Glutamatergic neuron (in vitro differentiated cells): ENCODE results near the gene FARS2. TPM values are rescaled to one million over a fixed set of nuclear protein-coding genes. Genes with fewer than 3 reads are reported as not detected.

ENCODE experiments used
- DNase-seq: peaks from one replicate; pipeline ENCODE4 v3.0.0; 2022
- H3K27ac Mint-ChIP-seq: one replicate; pipeline ENCODE4 v1.8.0; 2020; ENCODE audit warnings: mild to moderate bottlenecking, mixed read lengths, inconsistent platforms; ENCODE audit not compliant: unreplicated experiment
- H3K27me3 Mint-ChIP-seq: one replicate; pipeline ENCODE4 v1.8.0; 2020; ENCODE audit warnings: mild to moderate bottlenecking, moderate library complexity, mixed read lengths, inconsistent platforms; ENCODE audit not compliant: unreplicated experiment
- H3K36me3 Mint-ChIP-seq: one replicate; pipeline ENCODE4 v1.8.0; 2020; ENCODE audit warnings: mild to moderate bottlenecking, mixed read lengths, inconsistent platforms; ENCODE audit not compliant: unreplicated experiment
- H3K4me1 Mint-ChIP-seq: one replicate; pipeline ENCODE4 v1.8.0; 2020; ENCODE audit warnings: mild to moderate bottlenecking, low read depth, mixed read lengths, inconsistent platforms; ENCODE audit not compliant: unreplicated experiment
- H3K4me3 Mint-ChIP-seq: one replicate; pipeline ENCODE4 v1.8.0; 2020; ENCODE audit warnings: mild to moderate bottlenecking, mixed read lengths, inconsistent platforms; ENCODE audit not compliant: unreplicated experiment
- H3K9me3 Mint-ChIP-seq: one replicate; pipeline ENCODE4 v1.8.0; 2020; ENCODE audit warnings: mild to moderate bottlenecking, moderate library complexity, mixed read lengths, inconsistent platforms; ENCODE audit not compliant: unreplicated experiment
- total RNA-seq: library from RNA; stranded (reverse); fragmentation: NEBNext Ultra II Directional; extraction: Animal tissue kit (Norgen Biotek cat#: 25700); gene quantifications from one replicate; pipeline ENCODE4 v1.2.1, GENCODE V29; 2021; ENCODE audit not compliant: unreplicated experiment
- TF ChIP-seq, protein P1 (sequence below): fragments of 200-600 bp; sonication (generic); IDR thresholded peaks from one replicate; pipeline ENCODE4 v1.5.0; 2021; ENCODE audit not compliant: partially characterized antibody, unreplicated experiment

Gene FARS2
- total RNA-seq, 1 donor from 2014 or later = 14.2 TPM

DNA sequence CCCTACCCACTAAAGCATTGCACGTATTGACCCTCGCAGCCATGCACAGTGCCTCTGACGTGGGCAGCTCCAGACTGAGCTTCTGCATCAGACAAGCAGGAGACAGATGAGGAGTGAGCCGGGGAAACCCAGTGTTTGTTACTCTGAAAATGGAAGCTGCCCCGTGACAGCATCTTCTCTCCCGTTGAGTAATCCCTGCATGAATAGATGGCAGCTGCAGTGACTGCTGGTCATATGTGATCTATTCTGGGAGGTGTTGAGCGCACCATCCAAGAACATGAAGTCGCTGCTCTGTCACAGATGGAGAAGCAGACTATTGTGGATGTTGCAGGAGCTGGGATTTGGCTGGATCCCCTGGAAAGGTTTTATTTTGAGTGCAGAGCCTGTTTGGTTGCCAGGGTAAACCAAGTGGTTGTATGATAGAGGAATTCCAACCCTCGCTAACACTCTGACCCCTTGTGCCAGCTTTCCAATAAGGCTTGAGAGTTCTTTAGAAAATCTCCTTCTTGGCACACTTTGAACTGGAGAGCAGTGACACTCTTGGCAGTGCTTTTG is 503.2 kb downstream of the FARS2 start:
- H3K4me3 Mint-ChIP-seq = no peak overlapping the region
- DNase-seq = no peak
- peaks cover 50% of the 10 kb centered on the region for H3K4me1 Mint-ChIP-seq
- H3K27me3 Mint-ChIP-seq = peaks cover 15% of the 10 kb centered on the region
- peaks cover 22% of the 10 kb centered on the region for H3K9me3 Mint-ChIP-seq
- H3K27ac Mint-ChIP-seq = peak overlapping the region; percentile 76
- peaks cover 18% of the 10 kb centered on the region for H3K36me3 Mint-ChIP-seq
- TF ChIP-seq, protein P1, sequence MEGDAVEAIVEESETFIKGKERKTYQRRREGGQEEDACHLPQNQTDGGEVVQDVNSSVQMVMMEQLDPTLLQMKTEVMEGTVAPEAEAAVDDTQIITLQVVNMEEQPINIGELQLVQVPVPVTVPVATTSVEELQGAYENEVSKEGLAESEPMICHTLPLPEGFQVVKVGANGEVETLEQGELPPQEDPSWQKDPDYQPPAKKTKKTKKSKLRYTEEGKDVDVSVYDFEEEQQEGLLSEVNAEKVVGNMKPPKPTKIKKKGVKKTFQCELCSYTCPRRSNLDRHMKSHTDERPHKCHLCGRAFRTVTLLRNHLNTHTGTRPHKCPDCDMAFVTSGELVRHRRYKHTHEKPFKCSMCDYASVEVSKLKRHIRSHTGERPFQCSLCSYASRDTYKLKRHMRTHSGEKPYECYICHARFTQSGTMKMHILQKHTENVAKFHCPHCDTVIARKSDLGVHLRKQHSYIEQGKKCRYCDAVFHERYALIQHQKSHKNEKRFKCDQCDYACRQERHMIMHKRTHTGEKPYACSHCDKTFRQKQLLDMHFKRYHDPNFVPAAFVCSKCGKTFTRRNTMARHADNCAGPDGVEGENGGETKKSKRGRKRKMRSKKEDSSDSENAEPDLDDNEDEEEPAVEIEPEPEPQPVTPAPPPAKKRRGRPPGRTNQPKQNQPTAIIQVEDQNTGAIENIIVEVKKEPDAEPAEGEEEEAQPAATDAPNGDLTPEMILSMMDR = no peak

GRCh38 chr6:5765141-5765760 is 503.9 kb downstream of the FARS2 start:
- no peak for DNase-seq
- peaks cover 21% of the 10 kb centered on the region for H3K9me3 Mint-ChIP-seq
- H3K27ac Mint-ChIP-seq = peak overlapping the region; percentile 46
- TF ChIP-seq, protein P1 = no peak
- peaks cover 15% of the 10 kb centered on the region for H3K27me3 Mint-ChIP-seq
- H3K4me3 Mint-ChIP-seq = no peak overlapping the region
- peaks cover 48% of the 10 kb centered on the region for H3K4me1 Mint-ChIP-seq
- peaks cover 18% of the 10 kb centered on the region for H3K36me3 Mint-ChIP-seq

- Mint-ChIP-seq H3K4me3 (no peak overlapping the region), H3K9me3 (peaks cover 17% of the 10 kb centered on the region), H3K27me3 (peaks cover 15% of the 10 kb centered on the region), H3K36me3 (peaks cover 21% of the 10 kb centered on the region), H3K4me1 (peaks cover 42% of the 10 kb centered on the region), H3K27ac (no peak overlapping the region)
- TF ChIP-seq, protein P1 = no peak
- DNase-seq = no peak
Measured at GRCh38 chr6:5766260-5766659, 504.9 kb downstream of the FARS2 start.

- Mint-ChIP-seq H3K27ac (no peak overlapping the region), H3K4me3 (no peak overlapping the region), H3K9me3 (peaks cover 15% of the 10 kb centered on the region), H3K27me3 (peaks cover 8% of the 10 kb centered on the region), H3K36me3 (peaks cover 22% of the 10 kb centered on the region), H3K4me1 (peaks cover 40% of the 10 kb centered on the region)
- DNase-seq = no peak
- TF ChIP-seq, protein P1 = no peak
Measured at GRCh38 chr6:5767471-5767870, 506.2 kb downstream of the FARS2 start.

GRCh38 chr6:5771211-5771610 is 509.9 kb downstream of the FARS2 start:
- Mint-ChIP-seq H3K4me1 (peaks cover 26% of the 10 kb centered on the region), H3K9me3 (peaks cover 15% of the 10 kb centered on the region), H3K27me3 (peaks cover 8% of the 10 kb centered on the region), H3K36me3 (peaks cover 26% of the 10 kb centered on the region), H3K27ac (peak overlapping the region; percentile 21), H3K4me3 (peak overlapping the region; percentile 75)
- TF ChIP-seq, protein P1 = no peak
- no peak for DNase-seq
